Fibroblast of pulmonary artery (primary cell): ENCODE results near the gene POMT1.

Source experiments
- DNase-seq: peaks from one replicate; pipeline ENCODE4 v3.0.0-alpha.2; 2010; ENCODE audit warnings: low read depth
- H3K4me3 ChIP-seq: replicated peaks from 2 replicates; pipeline ENCODE4 v1.5.1; 2011; ENCODE audit warnings: low read depth, mild to moderate bottlenecking, control low read depth, low read length, moderate library complexity
- CTCF ChIP-seq: IDR thresholded peaks from 2 replicates; pipeline ENCODE4 v1.5.1; 2011; ENCODE audit warnings: mild to moderate bottlenecking, control low read depth, low read length, inconsistent platforms; ENCODE audit errors: missing control alignments

The POMT1 gene

DNA sequence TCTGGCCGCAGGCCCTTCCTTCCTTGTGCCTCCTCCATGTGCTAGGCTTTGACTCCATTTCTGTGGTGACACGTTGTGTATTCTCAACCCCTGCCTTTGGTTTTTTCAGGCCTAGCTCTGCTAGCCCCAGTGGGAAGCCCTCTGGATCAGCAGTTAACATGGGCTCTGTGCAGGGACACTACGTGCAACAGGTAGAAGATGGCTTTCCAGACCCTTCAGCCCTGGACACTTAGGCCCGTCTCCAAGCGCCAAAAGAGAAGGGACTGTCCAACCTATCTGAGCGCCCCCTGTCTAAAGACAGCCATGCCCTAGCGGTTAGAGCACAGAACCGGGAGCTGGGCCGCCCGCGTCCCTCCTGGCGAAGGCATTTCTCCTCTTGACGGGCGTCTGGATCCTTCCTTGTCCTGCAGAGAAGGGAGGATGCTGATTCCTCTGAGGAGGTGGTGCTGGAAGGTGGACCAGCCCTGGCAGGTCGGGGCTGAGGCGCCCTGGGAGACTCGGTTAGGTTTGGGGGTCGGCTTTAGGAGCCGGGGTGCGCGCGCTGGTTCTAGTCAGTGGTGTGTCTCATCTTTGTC lies 8.3 kb upstream of the POMT1 start:
- TF ChIP-seq CTCF: no peak
- no peak for DNase-seq
- no peak overlapping the region for H3K4me3 ChIP-seq

DNA sequence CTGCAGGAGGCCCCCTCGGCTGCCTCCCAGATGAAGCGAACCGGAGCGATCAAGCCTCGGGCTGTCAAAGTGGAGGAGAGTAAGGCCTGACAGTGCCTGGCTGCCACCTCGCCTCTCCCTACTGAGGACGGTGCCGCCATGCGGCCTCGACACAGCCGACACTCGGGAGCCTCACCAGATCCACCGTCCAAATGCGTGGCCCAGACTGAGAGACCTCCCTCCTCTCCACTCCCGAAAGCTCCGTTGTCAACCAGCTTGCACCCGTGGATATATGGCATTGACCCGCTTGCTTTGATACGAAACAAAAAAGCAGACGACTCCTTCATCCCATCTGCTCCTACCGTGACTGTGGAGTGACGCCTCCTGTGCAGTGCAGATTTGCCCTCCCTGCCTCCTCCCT lies 6.9 kb upstream of the POMT1 start:
- TF ChIP-seq CTCF: no peak
- DNase-seq: no peak
- no peak overlapping the region for H3K4me3 ChIP-seq

DNA sequence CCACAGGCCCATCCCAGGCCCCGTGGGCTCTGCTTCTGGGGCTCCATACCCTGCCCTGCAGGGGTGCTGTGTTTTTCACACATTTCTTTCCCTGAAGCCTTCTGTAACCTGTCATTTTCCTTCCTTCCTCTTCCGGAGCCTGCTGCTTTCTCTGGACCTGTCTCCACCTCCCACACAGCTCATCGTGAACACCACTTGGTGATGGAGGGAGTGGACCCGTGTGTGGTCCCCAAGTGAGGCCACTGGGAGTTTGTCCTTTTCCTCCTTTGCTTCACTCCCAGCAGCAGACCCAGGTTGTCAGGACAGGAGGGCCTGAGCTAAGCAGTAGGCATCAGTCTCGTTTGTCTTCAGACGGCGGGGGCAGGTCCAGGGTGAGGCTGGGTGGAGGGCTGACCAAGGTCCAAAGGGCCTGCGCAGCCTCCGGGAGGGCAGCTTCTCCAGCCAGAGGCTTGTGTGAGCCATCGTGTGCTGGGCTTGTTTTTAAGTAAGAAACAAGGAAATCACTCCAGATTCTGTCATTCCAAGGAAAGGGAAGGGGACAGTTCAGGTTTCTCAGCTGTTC lies 5.8 kb upstream of the POMT1 start:
- H3K4me3 ChIP-seq: no peak overlapping the region
- no peak for TF ChIP-seq CTCF
- DNase-seq: no peak

DNA sequence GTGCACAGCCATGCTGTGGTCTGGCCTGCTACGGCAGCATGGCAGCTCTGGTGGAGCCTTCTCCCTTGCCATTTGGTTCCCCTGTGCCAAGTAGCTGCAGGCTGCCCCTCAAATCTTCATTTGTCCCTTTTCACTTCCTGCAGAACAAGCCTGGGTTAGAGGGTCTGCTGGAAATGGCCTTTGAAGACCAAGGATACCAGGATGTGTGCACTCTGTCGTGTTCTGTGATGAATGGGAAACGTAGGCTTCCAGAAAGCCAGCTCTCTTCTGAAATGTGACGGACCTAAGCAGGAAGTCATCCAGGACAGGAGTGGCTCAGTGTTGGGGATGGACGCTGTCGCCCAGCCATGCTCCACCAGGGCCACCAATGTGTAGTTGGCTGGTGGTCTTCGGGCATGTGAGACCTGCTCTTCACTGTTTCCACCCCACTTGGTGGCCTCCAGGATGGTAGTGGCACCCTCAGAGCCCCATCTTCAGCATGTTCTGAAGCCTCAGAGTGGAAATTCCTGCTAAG lies 3.4 kb upstream of the POMT1 start:
- no peak for DNase-seq
- no peak for TF ChIP-seq CTCF
- H3K4me3 ChIP-seq: no peak overlapping the region

DNA sequence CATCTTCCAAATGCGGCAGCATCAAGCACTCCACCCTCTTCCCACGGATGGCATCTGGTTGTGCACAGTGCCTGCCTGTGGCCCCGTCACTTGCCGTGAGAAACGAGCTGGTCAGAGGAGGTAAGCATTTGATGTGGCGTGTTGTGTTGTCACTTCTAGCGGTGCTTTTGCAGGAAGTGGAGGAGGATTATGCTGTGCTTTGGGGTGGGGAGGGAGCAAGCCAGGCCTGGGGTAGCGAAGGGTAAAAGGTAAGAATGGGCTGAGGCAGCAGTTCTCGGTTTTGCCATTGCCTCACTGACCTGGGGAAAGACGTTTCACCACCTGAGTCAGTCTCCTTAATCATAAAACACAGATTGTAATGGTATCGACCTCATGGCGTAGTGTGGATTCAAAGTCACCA lies 2.3 kb upstream of the POMT1 start:
- DNase-seq: no peak
- H3K4me3 ChIP-seq: no peak overlapping the region
- no peak for TF ChIP-seq CTCF

DNA sequence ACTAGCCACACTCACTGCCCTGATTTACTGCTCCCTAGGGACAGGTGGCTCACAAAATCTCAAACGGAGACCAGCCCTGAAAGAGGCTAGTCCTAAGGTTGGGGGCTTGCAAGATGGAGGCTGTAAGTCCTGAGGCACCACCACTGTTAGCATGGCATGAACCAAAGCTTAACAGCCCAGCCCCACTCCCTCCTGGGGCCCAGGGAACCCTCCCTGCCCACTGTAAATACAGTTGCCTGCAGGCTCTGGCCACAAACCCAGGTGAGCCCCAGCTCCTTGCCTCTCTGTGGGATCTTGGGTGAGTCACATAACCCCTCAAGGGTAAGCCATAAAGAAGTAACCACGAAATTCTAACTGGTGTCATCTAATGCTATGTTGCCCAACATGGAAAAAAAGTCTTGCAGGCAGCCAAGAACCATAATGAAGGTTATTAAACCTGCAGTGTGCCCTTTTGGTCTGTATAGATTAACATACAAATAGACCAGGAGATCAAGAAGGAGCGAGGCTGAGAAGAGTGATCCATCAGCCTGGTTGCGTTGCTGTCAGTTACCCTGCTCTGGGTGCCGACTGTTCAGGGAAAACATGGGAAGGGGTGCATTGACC lies 1.7 kb upstream of the POMT1 start:
- TF ChIP-seq CTCF: no peak
- DNase-seq: peak; percentile 16
- no peak overlapping the region for H3K4me3 ChIP-seq
